Activated naive CD4-positive, alpha-beta T cell treated with Interleukin-2 at 50 U/mL for 16 hours (primary cell): ENCODE results near the gene MAPKAP1.
A peak's percentile ranks its signal among the peaks of the same experiment; 100 is the strongest.

Experiments used
- DNase-seq: peaks from one replicate; pipeline ENCODE4 v3.0.0-alpha.2; 2020

Gene MAPKAP1

GRCh38 chr9:125442452-125442851 is 264.6 kb downstream of the MAPKAP1 start:
- DNase-seq, result no peak

DNA sequence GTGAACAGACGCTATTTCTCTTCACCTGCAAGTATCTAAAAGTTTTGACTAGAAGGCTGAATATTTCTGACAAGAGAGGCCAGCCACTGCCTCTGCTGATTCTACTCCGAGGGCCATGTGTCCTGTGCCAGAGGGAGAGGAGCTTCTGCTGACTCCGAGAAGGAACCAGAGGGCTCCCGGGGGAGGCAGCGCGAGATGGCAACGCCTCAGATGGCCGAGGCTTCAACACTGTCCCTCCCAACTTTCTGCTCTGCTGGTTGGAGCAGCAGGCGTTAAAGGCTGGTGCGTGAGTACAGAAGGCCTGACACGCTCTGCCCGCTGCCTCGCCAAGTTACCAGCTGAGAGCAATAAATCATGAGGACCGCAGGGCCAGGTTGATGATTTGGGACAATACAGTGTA is 266.6 kb downstream of the MAPKAP1 start:
- DNase-seq, result no peak

- no peak for DNase-seq
Measured at GRCh38 chr9:125439434-125440272, 267.4 kb downstream of the MAPKAP1 start.

DNA sequence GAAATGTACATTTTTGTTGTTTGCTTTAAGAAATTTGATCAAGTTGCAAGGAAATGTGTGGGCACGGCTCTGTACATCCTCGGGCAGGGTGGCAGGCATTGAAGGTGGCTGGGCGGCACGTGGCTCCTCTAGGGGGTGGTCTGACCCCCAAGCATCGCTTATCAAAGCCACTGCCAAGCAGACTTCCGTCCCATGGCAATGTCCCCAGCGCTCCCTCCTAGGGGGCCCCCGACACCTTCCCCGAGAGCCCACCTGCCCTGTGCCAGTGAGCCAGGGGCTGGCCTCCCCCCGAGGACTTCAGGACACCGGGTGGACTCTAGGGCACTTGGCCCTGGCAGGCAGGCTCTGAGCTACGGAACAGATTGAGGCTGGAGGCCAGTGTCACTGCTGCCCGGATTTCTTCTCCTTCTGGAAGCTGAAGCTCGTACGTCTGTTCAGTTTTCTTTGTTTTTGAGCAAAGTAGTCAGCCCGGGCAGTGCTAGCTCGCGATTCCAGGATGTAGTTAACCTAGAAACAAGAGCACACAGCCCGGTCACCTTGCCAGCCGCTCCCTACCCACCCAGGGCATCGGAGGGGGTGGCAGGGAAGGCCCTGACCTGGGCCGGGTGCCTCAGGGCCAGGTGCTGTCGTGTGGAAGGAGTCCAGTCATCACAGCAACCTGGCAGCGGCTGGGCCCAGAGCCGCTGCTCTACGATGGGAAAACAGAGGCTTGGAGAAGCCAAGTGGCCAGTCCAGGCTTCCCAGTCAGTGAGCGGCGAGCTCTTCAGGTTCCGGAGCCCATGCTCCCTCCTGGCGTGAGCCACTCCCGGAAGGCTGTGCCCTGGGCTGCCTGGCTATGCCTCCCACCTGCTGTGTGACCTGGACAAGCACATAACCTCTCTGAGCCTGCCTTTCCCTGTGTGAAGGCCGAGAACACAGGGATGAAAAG is 268.2 kb downstream of the MAPKAP1 start:
- no peak for DNase-seq

DNA sequence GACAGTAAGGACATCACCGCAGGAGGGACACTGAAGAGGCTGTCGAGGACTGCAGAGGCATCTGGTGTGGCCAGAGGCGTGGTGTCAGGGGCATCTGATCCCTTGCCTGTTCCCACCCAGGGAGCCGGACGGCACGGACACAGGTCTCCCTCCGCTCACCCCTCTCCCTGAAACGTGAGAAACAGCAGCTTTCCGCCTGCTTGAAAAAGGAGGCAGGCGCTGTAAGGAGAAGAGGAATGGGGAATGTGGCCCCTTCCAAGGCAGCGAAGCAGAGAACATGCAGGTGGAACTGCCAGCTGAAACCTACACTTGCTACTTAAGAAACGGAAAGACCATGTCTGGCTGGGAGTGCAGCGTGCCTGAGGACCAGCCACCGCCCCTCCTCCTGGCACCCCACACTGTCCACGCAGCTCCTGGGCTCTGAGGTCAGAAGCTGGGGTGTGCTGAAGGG is 269.2 kb downstream of the MAPKAP1 start:
- no peak for DNase-seq

- no peak for DNase-seq
Measured at GRCh38 chr9:125436613-125437443, 270.2 kb downstream of the MAPKAP1 start.

DNA sequence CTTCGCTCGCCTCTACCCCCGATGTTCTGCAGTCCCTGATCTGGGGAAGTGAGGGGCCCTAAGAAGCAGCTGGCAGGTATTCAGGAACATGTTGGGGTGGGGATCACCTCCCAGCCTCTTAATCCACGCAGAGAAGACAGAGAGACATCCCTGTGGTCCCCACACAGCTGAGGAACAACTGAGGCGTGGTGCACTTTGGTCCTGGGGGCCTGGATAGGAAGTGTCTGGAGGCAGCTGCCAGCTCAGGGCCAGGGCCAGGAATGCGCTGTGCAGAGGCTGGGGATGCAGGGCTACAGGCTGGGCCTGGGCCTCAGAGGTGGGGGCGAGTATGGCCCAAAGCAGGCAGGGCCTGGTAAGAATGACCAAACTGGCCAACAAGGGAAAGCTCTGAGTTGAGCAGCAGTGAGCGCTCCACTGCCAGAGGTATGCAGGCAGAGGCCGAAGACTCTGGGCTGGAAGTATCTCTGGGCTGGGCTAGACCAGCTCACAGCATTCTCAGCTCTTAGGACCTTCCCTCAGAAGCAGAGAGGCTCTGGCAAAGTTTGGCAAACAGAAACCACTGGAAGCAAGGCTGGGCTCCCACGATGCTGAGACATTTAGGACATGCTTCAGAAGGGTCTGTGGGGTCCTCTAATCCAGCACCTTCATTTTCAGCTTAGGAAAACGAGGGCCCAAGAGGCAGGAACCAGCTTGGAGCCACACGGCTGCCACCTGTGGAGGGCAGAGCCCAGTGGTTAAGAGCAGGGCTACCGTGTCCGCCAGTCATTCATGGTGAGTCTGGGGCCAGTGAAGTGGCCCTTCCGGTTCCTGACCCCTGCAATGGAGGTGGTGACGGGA is 271.0 kb downstream of the MAPKAP1 start:
- no peak for DNase-seq

DNA sequence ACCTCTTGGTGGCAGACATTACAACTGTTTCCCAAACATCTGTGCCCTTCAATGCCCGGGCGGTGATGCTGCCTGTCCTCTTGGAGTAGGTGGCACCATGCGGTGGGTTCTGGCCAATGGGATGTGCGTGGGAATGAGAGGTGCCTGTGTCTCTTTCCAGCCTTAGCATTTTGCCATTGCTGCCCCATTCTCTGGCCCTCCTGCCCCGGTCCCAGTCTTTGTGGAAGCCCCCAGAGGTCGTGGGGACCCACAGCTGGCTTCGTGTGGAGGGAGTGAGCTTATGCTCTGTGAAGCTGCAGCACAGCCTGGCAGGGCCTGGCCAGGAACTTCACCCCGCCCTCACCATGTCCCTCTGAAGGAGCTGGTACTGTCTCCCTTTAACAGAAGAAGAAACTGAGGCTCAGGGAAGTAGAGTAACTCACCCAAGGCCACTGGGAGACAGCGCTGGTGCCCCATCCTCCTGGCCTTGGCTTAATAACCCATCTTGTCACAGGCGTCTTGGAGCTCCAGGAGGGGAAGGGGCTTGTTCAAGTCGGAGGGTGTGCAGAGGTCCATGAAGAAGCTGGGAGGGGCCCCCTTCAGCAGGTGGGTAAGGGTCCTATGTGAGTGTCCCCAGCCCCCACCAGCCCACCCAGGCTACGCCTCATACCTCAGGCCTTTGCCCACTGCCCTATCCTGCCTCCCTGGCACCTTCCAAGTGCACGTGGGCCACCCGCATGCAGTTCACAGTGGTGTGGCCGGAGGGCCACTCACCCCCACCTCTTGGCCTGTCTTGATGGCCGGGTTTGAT is 271.8 kb downstream of the MAPKAP1 start:
- no peak for DNase-seq

DNA sequence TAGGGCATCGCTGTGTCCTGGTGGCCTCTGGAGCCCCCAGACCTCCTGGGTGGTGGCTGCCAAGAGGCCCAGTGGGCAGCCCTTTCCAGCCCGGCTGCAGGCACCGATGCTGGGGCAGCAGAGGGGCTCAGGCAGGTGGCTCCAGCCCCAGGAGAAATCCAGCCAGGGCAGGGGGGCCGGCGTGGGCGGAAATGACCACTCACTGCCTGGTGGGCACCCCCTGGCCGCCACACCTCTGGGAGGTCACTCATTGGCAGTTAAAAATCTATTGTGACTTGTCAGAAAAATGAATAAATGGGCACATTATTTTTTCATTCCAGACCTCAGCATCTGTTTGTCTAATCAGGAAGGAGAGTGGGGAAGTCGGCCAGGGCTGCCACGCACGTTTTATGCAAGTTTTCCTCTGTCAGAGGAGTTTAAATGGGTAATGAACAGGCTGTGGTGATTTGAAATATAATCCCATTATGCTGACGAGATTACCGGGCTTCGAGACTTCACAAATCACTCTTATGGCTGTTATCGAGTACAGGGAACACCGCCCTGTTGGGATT is 273.5 kb downstream of the MAPKAP1 start:
- DNase-seq, result no peak

- no peak for DNase-seq
Measured at GRCh38 chr9:125432715-125433385, 274.2 kb downstream of the MAPKAP1 start.

GRCh38 chr9:125431741-125432271 is 275.2 kb downstream of the MAPKAP1 start:
- DNase-seq, result no peak

DNA sequence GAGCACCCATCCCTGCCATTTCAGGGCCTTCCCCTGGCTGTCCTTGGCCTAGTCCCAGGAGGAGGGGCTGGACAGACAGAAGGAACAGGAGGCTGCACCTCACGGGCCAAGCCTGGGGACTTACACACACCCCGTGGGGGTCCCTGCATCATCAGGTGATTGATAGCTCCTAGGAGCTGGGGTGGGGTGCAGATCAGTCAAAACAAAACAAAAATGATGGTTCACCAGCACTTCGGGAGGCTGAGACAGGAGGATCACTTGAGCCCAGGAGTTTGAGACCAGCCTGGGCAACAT is 276.0 kb downstream of the MAPKAP1 start:
- DNase-seq, result no peak

DNA sequence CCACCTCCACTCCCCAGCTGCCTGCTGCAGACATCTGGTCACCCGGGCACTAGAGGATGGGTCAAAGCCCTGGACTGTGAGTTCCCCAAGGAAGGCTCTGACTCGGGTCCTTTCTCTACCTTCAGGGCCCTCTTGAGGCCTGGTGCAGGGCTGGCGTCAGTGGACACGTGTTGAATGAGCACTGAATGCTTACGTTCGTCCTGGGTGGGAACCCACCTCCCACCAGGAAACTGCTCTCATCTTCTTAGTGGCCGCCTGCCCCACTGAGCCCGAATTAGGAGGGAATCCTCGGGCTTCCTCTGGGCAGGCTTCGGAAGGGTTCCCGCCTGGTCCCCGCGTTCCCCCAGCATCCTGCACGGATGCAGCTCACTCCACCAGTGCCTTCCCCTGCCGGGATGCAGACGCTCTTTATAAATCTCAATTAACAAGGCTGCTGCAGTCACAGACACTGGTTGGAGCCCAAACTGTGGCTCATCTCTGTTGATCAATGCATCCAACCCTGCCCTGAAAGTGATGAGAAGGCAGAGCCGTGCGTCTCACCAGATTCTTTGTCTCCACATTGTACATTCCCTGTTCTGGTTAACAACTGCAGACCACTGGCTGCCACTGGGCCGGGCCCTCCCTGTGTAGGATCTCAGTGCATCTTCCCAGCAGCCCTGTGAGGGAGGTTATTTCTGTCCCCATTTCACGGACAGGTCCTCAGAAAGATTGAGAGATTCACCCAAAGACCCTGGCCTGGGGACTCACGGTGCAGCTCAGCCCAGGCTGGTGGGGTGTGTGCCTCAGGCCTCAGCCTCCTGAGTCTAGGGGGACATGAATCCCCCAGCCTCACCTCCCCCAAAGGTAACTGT is 276.6 kb downstream of the MAPKAP1 start:
- no peak for DNase-seq

DNA sequence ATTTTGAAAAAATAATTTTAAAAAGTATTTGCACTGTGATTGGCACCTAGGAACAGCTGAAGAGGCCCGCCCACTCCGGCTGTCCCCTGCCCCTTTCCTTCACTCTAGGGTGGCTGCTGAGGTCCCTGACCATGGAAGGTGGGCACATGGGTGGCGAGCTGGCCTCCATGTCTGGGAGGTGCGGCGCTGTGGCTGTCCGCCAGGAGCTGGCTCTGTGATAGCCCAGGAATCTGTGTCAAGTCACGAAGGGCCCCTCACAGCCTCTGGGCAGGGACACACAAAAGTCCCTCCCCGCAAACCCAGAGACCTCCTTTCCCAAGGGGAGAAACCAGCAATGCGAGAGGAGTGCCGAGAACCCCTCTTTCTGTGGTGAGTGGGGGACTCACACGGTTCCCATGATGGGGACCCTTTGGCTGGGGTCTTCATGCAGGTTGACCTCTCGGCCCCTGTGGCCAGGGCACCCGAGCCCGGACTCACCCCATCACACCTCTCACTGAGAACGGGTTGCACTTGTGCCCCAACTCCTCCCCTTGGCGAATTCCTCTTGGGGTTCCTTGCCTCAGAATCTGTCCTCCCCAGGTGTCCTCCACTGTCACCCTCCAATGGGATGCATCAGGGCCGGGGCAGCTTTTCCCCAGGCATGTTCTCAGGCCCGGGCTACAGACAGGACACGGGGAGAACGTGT is 277.4 kb downstream of the MAPKAP1 start:
- no peak for DNase-seq

DNA sequence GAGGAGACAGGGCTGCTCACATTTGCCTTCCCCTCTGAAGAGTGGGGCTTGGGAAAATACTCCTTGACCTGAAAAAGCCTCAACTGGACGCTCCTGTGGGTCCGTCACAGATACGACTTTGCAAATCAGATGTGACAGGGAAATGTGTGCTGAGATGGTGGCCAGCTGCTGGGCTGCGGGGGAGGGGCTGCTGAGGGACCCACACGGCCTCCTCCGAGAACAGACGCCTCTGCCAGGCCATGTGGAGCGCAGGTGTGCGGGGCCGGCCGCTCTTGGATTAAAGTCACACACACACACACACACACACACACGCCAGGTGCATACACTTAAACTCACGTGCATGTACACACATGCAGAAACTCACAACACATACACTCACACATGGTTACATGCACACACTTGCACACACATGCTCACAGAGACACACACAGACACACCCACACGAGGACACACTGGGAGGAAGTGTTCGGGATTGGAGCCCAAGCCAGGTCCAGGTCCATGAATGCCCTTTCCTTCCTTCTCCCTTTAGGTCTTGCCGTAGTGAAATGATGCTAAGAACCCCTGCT is 278.0 kb downstream of the MAPKAP1 start:
- DNase-seq, result no peak

GRCh38 chr9:125428060-125428901 is 278.7 kb downstream of the MAPKAP1 start:
- peak; percentile 8 for DNase-seq

- DNase-seq, result no peak
Measured at GRCh38 chr9:125427556-125427955, 279.5 kb downstream of the MAPKAP1 start.
